Ishikawa (cell line): ENCODE data around the gene CSRP1.

Experiments used
- CEBPB ChIP-seq: IDR thresholded peaks from 2 replicates; pipeline ENCODE4 v1.6.1; 2012
- CREB1 ChIP-seq: IDR thresholded peaks from 2 replicates; pipeline ENCODE4 v1.6.1; 2012; ENCODE audit warnings: low read depth
- EP300 ChIP-seq: IDR thresholded peaks from 2 replicates; pipeline ENCODE4 v1.6.1; 2012; ENCODE audit warnings: borderline replicate concordance
- FOXM1 ChIP-seq: IDR thresholded peaks from 2 replicates; pipeline ENCODE4 v1.6.1; 2012; ENCODE audit warnings: low read depth, borderline replicate concordance
- MAX ChIP-seq: IDR thresholded peaks from 2 replicates; pipeline ENCODE4 v1.6.1; 2012
- NFIC ChIP-seq: IDR thresholded peaks from 2 replicates; pipeline ENCODE4 v1.6.1; 2012
- RAD21 ChIP-seq: IDR thresholded peaks from 2 replicates; pipeline ENCODE4 v1.6.1; 2012; ENCODE audit warnings: low read depth
- REST ChIP-seq: IDR thresholded peaks from 2 replicates; pipeline ENCODE4 v1.6.1; 2012; ENCODE audit warnings: low read depth, mild to moderate bottlenecking
- TAF1 ChIP-seq: IDR thresholded peaks from 2 replicates; pipeline ENCODE4 v1.6.1; 2012; ENCODE audit warnings: low read depth, mild to moderate bottlenecking
- TCF12 ChIP-seq: IDR thresholded peaks from 2 replicates; pipeline ENCODE4 v1.6.1; 2012; ENCODE audit warnings: low read depth
- YY1 ChIP-seq: IDR thresholded peaks from 2 replicates; pipeline ENCODE4 v1.6.1; 2012; ENCODE audit warnings: low read depth
- ZBTB7A ChIP-seq: IDR thresholded peaks from 2 replicates; pipeline ENCODE4 v1.6.1; 2012; ENCODE audit warnings: low read depth

GRCh38 chr1:201486187-201486586 is 20.7 kb downstream of the CSRP1 start:
- TF ChIP-seq CREB1 (no peak), YY1 (no peak), EP300 (no peak), TAF1 (no peak), REST (no peak), TCF12 (no peak), RAD21 (no peak), ZBTB7A (no peak), FOXM1 (no peak), CEBPB (no peak), MAX (no peak), NFIC (no peak)
